ENCODE measurements around the gene PGS1.

Gene PGS1

GRCh38 chr17:78409191-78409928 lies 30.9 kb downstream of the PGS1 start:
- no peak for DNase-seq

GRCh38 chr17:78411241-78411857 lies 32.9 kb downstream of the PGS1 start:
- DNase-seq, result no peak

- peak; percentile 32 for DNase-seq
These were observed 34.0 kb downstream of the PGS1 start for GRCh38 chr17:78412403-78412802.

- DNase-seq, result peak; percentile 64
These were observed 36.0 kb downstream of the PGS1 start for GRCh38 chr17:78414178-78415162.

- DNase-seq, result no peak
These were observed 37.6 kb downstream of the PGS1 start for GRCh38 chr17:78415821-78416711.

- no peak for DNase-seq
These were observed 38.5 kb downstream of the PGS1 start for GRCh38 chr17:78416791-78417530.

- DNase-seq, result no peak
These were observed 39.1 kb downstream of the PGS1 start for GRCh38 chr17:78417531-78417909.

GRCh38 chr17:78418326-78419026 lies 40.0 kb downstream of the PGS1 start:
- DNase-seq, result no peak

- no peak for DNase-seq
These were observed 41.7 kb downstream of the PGS1 start for GRCh38 chr17:78419970-78420815.

- no peak for DNase-seq
These were observed 42.7 kb downstream of the PGS1 start for GRCh38 chr17:78421084-78421533.

GRCh38 chr17:78421534-78422266 lies 43.3 kb downstream of the PGS1 start:
- DNase-seq, result peak; percentile 79

- no peak for DNase-seq
These were observed 43.8 kb downstream of the PGS1 start for GRCh38 chr17:78422267-78422605.

- DNase-seq, result no peak
These were observed 44.6 kb downstream of the PGS1 start for GRCh38 chr17:78422872-78423588.

GRCh38 chr17:78423961-78424675 lies 45.7 kb downstream of the PGS1 start:
- DNase-seq, result no peak

GRCh38 chr17:78425429-78425828 lies 47.0 kb downstream of the PGS1 start:
- DNase-seq, result no peak

- DNase-seq, result no peak
These were observed 47.9 kb downstream of the PGS1 start for GRCh38 chr17:78426293-78426879.

GRCh38 chr17:78427140-78427539 lies 48.7 kb downstream of the PGS1 start:
- no peak for DNase-seq

Measured in CD4-positive, alpha-beta T cell treated with Interleukin-6 for 4 hours (primary cell).